NB4 (cell line): ENCODE measurements around the gene PPIB.

Source experiments
- POLR2A ChIP-seq: IDR thresholded peaks from 2 replicates; pipeline ENCODE4 v1.6.1; 2011; ENCODE audit warnings: mild to moderate bottlenecking; ENCODE audit not compliant: insufficient read length; ENCODE audit errors: extremely low read depth
- TF ChIP-seq, protein P1 (sequence below): IDR thresholded peaks from one replicate; pipeline ENCODE4 v1.5.1; 2012; ENCODE audit warnings: low read depth, low read length

DNA sequence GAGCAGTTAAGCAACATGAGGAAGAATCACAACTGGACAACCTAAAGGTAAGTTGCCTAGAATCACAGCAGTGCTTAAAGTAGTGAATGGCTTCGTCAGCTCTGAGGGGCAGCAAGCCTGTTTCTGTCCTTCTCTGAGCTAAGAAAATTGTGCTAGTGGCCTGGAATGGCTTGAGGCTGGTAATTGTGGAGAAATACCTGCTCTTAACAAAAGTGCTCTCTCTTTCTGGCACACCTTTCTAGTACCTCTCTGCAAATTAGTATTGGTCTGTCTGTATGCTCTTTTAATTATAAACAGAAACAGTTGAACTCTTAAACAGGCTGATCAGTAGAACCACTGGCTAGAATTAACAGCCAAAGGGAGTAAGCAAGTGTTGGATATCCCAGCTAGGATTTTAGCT, 55.5 kb downstream of the PPIB start:
- TF ChIP-seq, protein P1, sequence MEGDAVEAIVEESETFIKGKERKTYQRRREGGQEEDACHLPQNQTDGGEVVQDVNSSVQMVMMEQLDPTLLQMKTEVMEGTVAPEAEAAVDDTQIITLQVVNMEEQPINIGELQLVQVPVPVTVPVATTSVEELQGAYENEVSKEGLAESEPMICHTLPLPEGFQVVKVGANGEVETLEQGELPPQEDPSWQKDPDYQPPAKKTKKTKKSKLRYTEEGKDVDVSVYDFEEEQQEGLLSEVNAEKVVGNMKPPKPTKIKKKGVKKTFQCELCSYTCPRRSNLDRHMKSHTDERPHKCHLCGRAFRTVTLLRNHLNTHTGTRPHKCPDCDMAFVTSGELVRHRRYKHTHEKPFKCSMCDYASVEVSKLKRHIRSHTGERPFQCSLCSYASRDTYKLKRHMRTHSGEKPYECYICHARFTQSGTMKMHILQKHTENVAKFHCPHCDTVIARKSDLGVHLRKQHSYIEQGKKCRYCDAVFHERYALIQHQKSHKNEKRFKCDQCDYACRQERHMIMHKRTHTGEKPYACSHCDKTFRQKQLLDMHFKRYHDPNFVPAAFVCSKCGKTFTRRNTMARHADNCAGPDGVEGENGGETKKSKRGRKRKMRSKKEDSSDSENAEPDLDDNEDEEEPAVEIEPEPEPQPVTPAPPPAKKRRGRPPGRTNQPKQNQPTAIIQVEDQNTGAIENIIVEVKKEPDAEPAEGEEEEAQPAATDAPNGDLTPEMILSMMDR: no peak
- no peak for TF ChIP-seq POLR2A
